Right lobe of liver (tissue), 4 donors: ENCODE data around the gene SMIM38.

ENCODE experiments used
- CTCF ChIP-seq, 4 donors: fragments of 200-600 bp in 3 of 4; fragments of 450-650 bp in 1 of 4; IDR thresholded peaks; one replicate each; pipeline versions ENCODE4 v1.5.1 to v1.8.0; 2016 to 2022; ENCODE audit warnings: antibody characterized with exemption in 4 of 4, mild to moderate bottlenecking in 2 of 4
- POLR2A ChIP-seq: fragments of 450-650 bp; IDR thresholded peaks from one replicate; pipeline ENCODE4 v1.6.1; 2017; ENCODE audit warnings: antibody characterized with exemption, mild to moderate bottlenecking
- donor health status: DM: no; HTN: no; CAD: no.
- donor health status: DM: no; HTN: no; CAD: no.
- donor health status: DM: no; HTN: yes; CAD: no.

GRCh38 chr11:69194956-69195355, 39.2 kb downstream of the SMIM38 start:
- TF ChIP-seq CTCF (IDR thresholded peaks at IDR 0.05) = no peak
- TF ChIP-seq POLR2A = no peak
